Measurements from ENCODE around the gene RAPGEF2.
A peak's percentile ranks its signal among the peaks of the same experiment; 100 is the strongest.
"Not testable (repeated sequence)": the region's sequence is repeated elsewhere in the genome, so short reads cannot be mapped to it uniquely, and the experiment has no call there.

The RAPGEF2 gene

DNA sequence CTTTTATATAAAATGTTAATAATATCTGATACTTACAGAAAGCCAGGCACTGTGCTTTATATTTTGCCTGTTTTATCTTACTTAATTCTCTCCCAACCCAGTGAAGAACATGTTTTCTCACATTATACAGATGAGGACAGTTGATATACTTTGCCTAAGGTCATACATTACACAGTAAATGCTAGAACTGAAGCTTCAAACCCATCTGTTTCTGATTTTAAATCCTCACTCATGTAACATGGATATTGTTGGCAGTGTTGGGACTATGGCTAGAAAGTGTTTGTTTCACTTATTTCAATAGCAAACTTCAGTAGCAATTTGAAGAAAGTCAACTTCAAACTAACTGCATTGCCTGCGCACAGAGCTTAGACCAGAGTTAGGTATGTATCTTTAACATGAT is 57.4 kb downstream of the RAPGEF2 start:
- no peak for DNase-seq (ENCODE audit: low read depth in 2 of 2)

- DNase-seq (ENCODE audit: low read depth in 2 of 2) = not testable (repeated sequence)
Measured at GRCh38 chr4:159161436-159161835, 58.6 kb downstream of the RAPGEF2 start.

- DNase-seq (ENCODE audit: low read depth in 2 of 2) = no peak
Measured at GRCh38 chr4:159162576-159162975, 59.7 kb downstream of the RAPGEF2 start.

DNA sequence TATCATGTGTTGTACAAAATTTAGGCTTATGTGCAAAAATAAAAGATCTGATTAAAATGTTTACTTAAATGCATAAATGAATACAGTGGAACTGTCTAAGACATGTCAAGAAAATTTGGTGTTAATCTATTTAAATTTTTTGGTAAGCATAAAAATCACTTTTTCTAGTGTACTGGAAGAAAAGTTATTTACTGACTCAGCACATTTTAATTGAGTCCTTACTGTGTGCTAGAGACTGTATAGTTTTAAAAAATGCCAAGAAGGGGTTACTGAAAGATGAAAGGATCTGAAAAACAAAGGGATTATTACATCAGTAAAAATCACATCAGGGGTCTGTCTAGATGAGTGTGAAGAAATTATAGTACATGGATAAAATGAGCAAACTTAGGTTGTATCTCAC is 60.6 kb downstream of the RAPGEF2 start:
- DNase-seq (ENCODE audit: low read depth in 2 of 2) = no peak

- no peak for DNase-seq (ENCODE audit: low read depth in 2 of 2)
Measured at GRCh38 chr4:159169404-159170302, 66.8 kb downstream of the RAPGEF2 start.

DNA sequence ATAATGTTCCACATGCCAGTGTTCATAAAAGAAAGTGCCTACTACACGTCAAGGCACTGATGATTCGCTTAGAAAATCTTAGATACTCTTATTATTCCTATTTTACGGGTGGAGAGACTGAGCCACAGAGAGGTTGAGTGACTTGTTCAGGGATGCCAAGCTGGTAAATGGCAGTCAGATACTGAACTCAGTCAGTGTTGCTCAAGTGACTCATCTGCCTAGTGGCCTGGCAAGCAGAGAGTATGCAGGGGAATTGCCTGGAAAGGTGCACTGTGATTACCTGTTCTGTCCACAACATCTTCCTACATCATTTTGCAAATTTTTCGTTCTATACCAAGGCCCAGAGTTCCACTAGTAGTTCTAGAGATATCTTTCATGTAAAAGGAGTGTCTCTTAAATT is 68.4 kb downstream of the RAPGEF2 start:
- no peak for DNase-seq (ENCODE audit: low read depth in 2 of 2)

DNA sequence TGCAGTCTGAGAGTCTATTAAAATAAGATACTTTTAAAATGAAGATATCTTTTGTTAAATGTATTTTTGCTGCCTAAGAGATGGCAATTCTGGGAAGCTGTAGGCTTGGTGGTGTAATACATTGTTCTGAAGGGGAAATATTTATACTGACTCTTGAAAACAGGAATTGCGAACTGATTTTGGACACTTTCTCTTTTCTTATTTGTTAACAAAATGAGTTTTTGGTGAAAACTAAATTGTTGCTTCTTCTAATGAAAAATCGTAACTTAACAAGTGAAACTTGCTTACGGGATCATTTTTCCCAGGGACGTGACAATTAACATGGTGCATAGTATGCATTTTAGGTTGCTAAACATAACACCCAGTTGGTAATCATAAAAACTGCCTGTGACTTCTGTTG is 71.0 kb downstream of the RAPGEF2 start:
- DNase-seq (ENCODE audit: low read depth in 2 of 2) = no peak

GRCh38 chr4:159174645-159175084 is 71.8 kb downstream of the RAPGEF2 start:
- no peak for DNase-seq (ENCODE audit: low read depth in 2 of 2)

DNA sequence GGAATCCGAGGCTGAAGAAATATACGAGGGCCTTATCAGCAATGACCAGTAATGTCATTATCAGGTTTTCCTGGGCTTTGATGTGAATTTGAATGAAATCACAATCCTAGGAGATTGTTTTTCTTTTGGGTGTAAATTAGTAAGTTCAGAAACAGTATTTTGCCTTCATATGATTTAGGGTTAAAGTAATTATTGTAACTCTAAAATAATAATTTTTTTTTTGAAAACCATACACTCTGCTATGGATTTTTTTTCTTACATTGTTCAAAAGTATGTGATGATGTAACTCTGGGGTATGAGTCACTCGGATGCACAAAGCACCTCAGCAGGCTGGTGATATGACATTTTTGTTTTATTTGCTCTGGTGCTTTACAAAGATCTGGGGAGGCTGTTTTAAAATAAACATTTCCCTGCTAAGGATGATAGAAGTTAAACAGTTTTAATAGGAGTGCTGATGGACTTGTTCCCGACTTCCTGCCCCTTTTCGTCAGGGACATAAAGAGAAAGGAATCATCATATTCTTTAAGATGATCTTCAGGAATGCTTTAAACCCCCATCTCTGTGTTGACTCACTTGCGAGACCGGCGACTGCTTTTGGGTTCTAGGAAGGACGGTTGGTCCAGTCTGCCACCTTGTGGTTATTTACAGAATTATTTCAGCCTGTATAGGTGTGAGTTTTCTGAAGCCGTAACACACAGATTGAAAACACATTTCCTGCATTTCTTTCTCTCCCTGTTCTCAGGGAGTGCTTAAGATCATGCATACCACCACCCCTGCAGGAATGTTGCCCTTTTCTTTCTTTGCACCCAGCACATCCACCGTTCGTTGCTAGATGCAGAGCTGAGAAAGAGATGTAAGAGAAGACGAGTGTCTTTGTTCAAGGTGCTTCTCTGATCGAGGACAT is 72.5 kb downstream of the RAPGEF2 start:
- DNase-seq (ENCODE audit: low read depth in 2 of 2) = peak; percentile 4 to 9

DNA sequence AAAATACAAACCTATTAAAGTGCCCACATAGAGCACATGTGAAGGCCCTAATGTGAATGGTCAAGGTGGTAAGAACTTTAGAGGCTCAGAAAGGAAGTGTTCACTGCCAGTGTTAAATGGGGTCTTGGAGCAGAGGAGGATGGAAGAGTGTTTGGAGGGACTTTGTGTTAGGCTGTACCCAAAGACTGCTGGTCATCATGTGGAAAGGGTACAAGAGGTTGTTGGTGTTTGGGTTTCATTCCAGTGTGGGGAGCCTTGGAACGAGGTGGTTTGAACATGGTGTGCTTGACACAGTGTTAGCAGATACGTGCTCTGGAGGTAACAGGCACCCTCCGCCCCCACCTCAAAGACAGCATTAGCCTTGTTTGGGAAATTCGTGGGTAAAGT is 73.1 kb downstream of the RAPGEF2 start:
- DNase-seq (ENCODE audit: low read depth in 2 of 2) = no peak

DNA sequence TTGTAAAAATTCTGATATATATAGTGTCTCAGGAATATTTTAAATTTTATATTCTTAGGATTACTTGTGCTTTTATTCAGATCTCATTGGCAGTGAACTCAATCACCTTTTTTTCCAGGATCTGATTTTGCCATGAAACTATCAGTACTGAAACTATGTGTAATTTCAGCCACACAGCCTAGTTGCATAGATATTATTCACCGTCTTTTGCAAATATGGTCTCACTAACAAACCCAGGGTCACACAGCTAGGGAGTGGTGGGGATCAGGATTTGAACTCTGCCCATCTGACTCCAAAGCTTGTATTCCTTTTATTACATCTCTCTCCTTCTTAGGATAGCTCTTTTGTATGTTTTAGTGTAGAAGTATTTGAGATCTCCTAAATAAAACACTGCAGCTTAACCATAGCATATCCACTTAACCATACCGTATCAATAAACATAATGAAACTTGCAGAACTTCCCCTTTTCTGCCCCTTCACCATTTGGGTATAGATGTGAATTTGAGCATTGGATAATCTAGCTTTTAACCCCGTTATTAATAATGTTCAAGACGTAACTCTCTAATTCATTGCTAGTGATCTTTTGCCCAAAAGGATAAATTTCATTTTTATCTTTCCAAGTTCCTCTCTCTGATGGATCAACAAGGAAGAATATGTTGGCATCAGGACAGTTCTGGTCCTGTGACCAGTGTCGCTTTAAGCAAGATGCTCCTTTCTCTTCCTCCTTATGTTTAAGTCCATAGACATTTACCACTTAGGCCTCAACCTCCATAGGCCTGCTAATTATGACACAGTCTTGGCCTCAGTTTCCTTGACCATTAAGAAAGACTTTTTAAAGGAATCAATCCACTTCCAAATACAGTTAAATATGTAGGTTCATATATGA is 74.6 kb downstream of the RAPGEF2 start:
- no peak for DNase-seq (ENCODE audit: low read depth in 2 of 2)

DNA sequence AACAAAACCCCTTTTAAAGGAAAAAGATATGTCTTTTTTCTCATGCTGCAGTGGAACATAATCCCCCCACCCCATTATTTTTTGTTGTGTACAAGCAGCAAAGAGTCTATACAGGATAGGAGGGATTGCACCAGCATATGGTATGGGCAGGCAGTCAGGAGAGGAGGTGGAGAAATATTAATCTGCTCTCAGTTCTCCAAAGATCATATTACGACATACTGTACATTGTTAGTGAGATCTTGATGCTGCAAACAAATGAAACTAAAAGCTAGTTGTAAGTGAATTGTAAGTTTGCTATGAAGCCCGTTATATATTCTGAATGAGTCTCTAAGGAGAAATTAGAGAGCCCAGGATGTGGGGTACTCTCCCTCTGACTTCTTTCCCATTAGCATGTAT is 75.3 kb downstream of the RAPGEF2 start:
- DNase-seq (ENCODE audit: low read depth in 2 of 2) = no peak

- no peak for DNase-seq (ENCODE audit: low read depth in 2 of 2)
Measured at GRCh38 chr4:159178979-159179969, 76.4 kb downstream of the RAPGEF2 start.

- DNase-seq (ENCODE audit: low read depth in 2 of 2) = not testable (repeated sequence)
Measured at GRCh38 chr4:159183885-159184605, 81.2 kb downstream of the RAPGEF2 start.

DNA sequence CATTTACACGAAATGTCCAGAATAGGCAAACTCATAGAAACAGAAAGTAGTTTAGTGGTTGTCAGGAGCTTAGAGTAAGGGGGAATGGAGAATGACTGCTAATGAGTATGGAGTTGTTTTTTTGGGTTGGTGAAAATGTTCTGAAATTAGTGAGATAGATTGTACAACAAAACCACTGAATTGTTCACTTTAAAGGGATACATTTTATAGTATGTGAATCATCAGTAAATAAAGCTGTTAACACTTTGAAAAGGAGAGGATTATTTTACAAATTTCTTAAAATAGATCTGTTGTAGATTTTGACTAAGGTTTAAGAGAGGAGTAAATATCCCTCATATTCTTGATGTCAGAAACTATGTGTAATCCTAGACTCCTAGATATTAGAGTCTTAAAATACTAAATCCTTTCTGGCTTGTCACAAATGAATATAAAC is 82.7 kb downstream of the RAPGEF2 start:
- no peak for DNase-seq (ENCODE audit: low read depth in 2 of 2)

DNA sequence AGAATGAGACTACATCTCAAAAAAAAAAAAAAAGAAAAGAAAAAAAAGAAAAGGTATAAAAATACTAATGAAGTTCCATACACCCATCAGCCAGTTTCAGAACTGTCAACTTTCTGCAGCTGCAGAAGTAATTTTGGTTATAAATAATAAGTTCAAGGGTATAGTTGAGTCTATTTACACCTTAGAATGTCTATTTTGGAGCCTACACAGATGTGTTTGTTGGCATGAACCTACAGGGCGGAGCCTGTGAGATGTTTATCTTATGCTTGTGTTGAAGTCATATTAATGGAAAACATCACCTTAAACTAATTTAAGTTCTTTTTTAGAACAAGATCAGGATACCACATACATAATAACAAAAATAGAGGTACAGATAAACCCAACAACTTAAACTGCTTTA is 85.8 kb downstream of the RAPGEF2 start:
- DNase-seq (ENCODE audit: low read depth in 2 of 2) = no peak

GRCh38 chr4:159190651-159191050 is 87.8 kb downstream of the RAPGEF2 start:
- DNase-seq (ENCODE audit: low read depth in 2 of 2) = no peak

DNA sequence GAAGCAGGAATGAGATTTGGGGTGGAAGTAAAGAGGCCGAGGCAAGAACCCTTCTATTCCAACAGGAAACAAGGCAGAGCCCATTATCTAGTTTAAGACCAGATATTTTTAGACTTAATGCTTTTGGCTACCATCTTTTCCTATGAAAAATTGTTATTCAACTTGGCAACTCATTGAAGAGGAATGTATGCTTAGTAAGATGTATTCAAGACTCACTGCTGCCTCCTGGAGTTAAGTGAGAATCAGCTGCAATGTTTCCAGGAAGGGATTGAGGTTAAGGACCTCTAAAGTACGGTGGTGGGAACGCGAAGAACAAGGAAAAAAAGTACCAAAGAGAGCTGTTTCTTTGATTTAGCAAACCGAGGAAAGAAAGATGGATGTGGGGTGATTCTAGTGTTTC is 89.1 kb downstream of the RAPGEF2 start:
- DNase-seq (ENCODE audit: low read depth in 2 of 2) = no peak

GRCh38 chr4:159193046-159193620 is 90.3 kb downstream of the RAPGEF2 start:
- DNase-seq (ENCODE audit: low read depth in 2 of 2) = no peak

Data from stimulated activated CD8-positive, alpha-beta memory T cell treated with anti-CD3 and anti-CD28 coated beads, Interleukin-7, amount 100 ng/mL, for 1 hour (primary cell).